Lung (tissue), 12 donors: ENCODE data around the gene BSN. TPM values are rescaled to one million over a fixed set of nuclear protein-coding genes. Genes with fewer than 3 reads are reported as not detected.

Source experiments
- ATAC-seq: fragments of 200-7000 bp; cut with Tn5 transposase; one replicate; pipeline ENCODE4 v1.9.1; 2020; ENCODE audit warnings: moderate number of reproducible peaks; ENCODE audit not compliant: insufficient read depth, low FRiP score
- DNase-seq, 3 donors: peaks; one replicate each; pipeline ENCODE4 v3.0.0-alpha.2; 2013 to 2017
- H3K27ac ChIP-seq, 2 donors: one replicate each; pipeline ENCODE4 v1.5.1; 2013; ENCODE audit warnings: mild to moderate bottlenecking in 2 of 2, moderate library complexity in 2 of 2, control low read depth in 1 of 2, inconsistent platforms in 1 of 2, low read depth in 1 of 2, low read length in 1 of 2
- H3K27me3 ChIP-seq, 3 donors: one replicate each; pipeline ENCODE4 v1.5.1; 2013; ENCODE audit warnings: low read length in 2 of 3; ENCODE audit not compliant: control insufficient read depth in 3 of 3, insufficient read depth in 3 of 3
- H3K36me3 ChIP-seq, 4 donors: one replicate each; pipeline ENCODE4 v1.5.1; 2013; ENCODE audit warnings: low read length in 4 of 4, mild to moderate bottlenecking in 1 of 4, moderate library complexity in 1 of 4; ENCODE audit not compliant: control insufficient read depth in 4 of 4, insufficient read depth in 4 of 4
- H3K4me1 ChIP-seq, 5 donors: one replicate each; pipeline ENCODE4 v1.5.1; 2013; ENCODE audit warnings: low read length in 5 of 5, mild to moderate bottlenecking in 2 of 5, moderate library complexity in 1 of 5; ENCODE audit not compliant: control insufficient read depth in 5 of 5, insufficient read depth in 5 of 5
- H3K4me3 ChIP-seq: one replicate; pipeline ENCODE4 v1.5.1; 2013; ENCODE audit warnings: mild to moderate bottlenecking, control low read depth, moderate library complexity
- H3K9ac ChIP-seq, 2 donors: one replicate each; pipeline ENCODE4 v1.5.1; 2013; ENCODE audit warnings: low read length in 2 of 2, control low read depth in 1 of 2; ENCODE audit not compliant: insufficient read depth in 1 of 2
- H3K9me3 ChIP-seq, 4 donors: one replicate each; pipeline ENCODE4 v1.5.1; 2013; ENCODE audit warnings: low read length in 3 of 4, mild to moderate bottlenecking in 1 of 4, moderate library complexity in 1 of 4; ENCODE audit not compliant: control insufficient read depth in 4 of 4, insufficient read depth in 3 of 4
- WGBS, 2 donors: extraction: QIAGEN DNeasy Blood & Tissue Kit; methylation state at CpG; one replicate each; pipeline ENCODE4 v1.1.7; 2013; 5-methylcytosine and 5-hydroxymethylcytosine counted together
- polyA plus RNA-seq, 2 donors: library from polyadenylated mRNA; stranded (reverse); fragments of 200-250 nt; gene quantifications; one replicate each; pipeline ENCODE4 v1.2.1, GENCODE V29; 2013
- total RNA-seq, 2 donors: library from RNA; depleted of rRNA in 1 of 2; stranded (reverse); fragments of >200 nt in 1 of 2; gene quantifications; one replicate each; pipeline ENCODE4 v1.2.1, GENCODE V29; 2014 to 2021
- TF ChIP-seq, protein P1 (sequence below): IDR thresholded peaks from 2 replicates; pipeline ENCODE4 v1.5.1; 2012; ENCODE audit warnings: mild to moderate bottlenecking; ENCODE audit errors: control extremely low read depth, extremely low read depth
- donor health status: control.
- donor health status: control.
- donor health status: Bipolar disorder and iron deficiency.
- donor health status: healthy.
- donor health status: DM: yes; HTN: yes; CAD: no.

Gene BSN
- total and polyA plus RNA-seq, 4 donors: 0.09 to 0.71 (median 0.47) TPM

DNA sequence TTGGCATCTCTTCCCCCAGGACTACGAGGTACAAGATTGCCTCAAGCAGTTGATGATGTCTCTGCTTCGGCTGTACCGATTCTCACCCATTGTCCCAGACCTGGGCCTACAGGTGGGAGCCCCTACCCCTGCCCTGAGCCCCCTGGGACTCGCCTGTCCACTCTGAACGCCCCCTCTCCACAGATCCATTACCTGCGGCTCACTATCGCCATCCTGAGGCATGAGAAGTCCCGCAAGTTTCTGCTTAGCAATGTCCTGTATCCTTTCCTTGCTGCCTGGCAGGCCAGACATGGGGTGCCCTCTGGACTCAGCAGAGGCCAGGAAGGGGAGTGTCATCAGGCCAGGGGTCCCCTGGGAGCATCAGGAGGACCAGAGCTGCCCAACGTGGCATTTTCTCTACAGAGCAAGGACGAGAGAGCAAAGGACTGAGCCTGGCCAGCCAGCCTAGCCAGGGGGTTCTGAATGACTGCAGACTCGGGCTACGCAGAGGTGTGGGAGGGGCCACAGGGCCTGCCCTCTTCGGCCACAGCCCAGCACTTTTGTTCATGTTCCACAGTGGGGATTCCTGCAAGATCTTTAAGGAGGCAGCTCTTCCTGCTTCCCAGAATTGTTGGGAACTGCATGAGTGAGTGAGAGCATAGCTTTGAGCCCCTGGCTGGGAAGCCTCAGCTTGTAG, 146.3 kb downstream of the BSN start:
- H3K9me3 ChIP-seq: no peaks in the 10 kb centered on the region
- TF ChIP-seq, protein P1, sequence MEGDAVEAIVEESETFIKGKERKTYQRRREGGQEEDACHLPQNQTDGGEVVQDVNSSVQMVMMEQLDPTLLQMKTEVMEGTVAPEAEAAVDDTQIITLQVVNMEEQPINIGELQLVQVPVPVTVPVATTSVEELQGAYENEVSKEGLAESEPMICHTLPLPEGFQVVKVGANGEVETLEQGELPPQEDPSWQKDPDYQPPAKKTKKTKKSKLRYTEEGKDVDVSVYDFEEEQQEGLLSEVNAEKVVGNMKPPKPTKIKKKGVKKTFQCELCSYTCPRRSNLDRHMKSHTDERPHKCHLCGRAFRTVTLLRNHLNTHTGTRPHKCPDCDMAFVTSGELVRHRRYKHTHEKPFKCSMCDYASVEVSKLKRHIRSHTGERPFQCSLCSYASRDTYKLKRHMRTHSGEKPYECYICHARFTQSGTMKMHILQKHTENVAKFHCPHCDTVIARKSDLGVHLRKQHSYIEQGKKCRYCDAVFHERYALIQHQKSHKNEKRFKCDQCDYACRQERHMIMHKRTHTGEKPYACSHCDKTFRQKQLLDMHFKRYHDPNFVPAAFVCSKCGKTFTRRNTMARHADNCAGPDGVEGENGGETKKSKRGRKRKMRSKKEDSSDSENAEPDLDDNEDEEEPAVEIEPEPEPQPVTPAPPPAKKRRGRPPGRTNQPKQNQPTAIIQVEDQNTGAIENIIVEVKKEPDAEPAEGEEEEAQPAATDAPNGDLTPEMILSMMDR: no peak
- DNase-seq: no peak
- no peak overlapping the region for H3K9ac ChIP-seq
- peaks cover 0 to 5% (median 0%) of the 10 kb centered on the region in 5 donors for H3K4me1 ChIP-seq
- H3K27me3 ChIP-seq: no peaks in the 10 kb centered on the region
- no peak for ATAC-seq
- 86 to 90% methylated on average over 11 to 13 of the region's 13 CpGs for WGBS, 2 donors
- H3K36me3 ChIP-seq: peaks cover 0 to 53% (median 24%) of the 10 kb centered on the region in 4 donors
- no peak overlapping the region for H3K4me3 ChIP-seq
- no peak overlapping the region for H3K27ac ChIP-seq

- TF ChIP-seq, protein P1: no peak
- ATAC-seq: no peak
- 86 to 90% methylated on average over 21 of the region's 21 CpGs for WGBS, 2 donors
- Histone ChIP-seq H3K27ac (no peak overlapping the region), H3K4me1 (peaks cover 0 to 5% (median 0%) of the 10 kb centered on the region in 5 donors), H3K9me3 (no peaks in the 10 kb centered on the region), H3K36me3 (peaks cover 0 to 63% (median 27%) of the 10 kb centered on the region in 4 donors), H3K9ac (no peak overlapping the region), H3K27me3 (no peaks in the 10 kb centered on the region), H3K4me3 (no peak overlapping the region)
- DNase-seq: no peak
These were observed 147.3 kb downstream of the BSN start for GRCh38 chr3:49701388-49702077.

- 94 to 99% methylated on average over 11 of the region's 11 CpGs for WGBS, 2 donors
- TF ChIP-seq, protein P1: no peak
These were observed 148.4 kb downstream of the BSN start for GRCh38 chr3:49702672-49703071.

More at GRCh38 chr3:49702672-49703071, 148.4 kb downstream of the BSN start:
- H3K9me3 ChIP-seq: no peaks in the 10 kb centered on the region
- no peak overlapping the region for H3K27ac ChIP-seq
- no peak overlapping the region for H3K4me3 ChIP-seq
- ATAC-seq: no peak
- H3K36me3 ChIP-seq: peaks cover 0 to 70% (median 29%) of the 10 kb centered on the region in 4 donors
- H3K9ac ChIP-seq: no peak overlapping the region
- DNase-seq: no peak
- no peaks in the 10 kb centered on the region for H3K27me3 ChIP-seq
- peaks cover 0 to 5% (median 0%) of the 10 kb centered on the region in 5 donors for H3K4me1 ChIP-seq
